ENCODE measurements around the gene STC2. TPM values are rescaled to one million over a fixed set of nuclear protein-coding genes. Genes with fewer than 3 reads are reported as not detected.
A peak's percentile ranks its signal among the peaks of the same experiment; 100 is the strongest.

STC2 gene
- total RNA-seq, 3 donors from 2014 or later: 12.8 to 502 (median 347) TPM

GRCh38 chr5:173308226-173308625, 20.0 kb downstream of the STC2 start:
- intact Hi-C loops (cut with DNase I; ENCODE audit: low total_unique reads): no loop called here
- DNase-seq (ENCODE audit: low spot score in 2 of 2): no peak
- no peaks in the 10 kb centered on the region for H3K4me1 ChIP-seq
- H3K27me3 ChIP-seq: no peaks in the 10 kb centered on the region
- no peaks in the 10 kb centered on the region for H3K36me3 ChIP-seq
- TF ChIP-seq POLR2A (IDR thresholded peaks at IDR 0.05): no peak
- TF ChIP-seq POLR2AphosphoS5 (IDR thresholded peaks at IDR 0.05): no peak
- TF ChIP-seq, protein P1, sequence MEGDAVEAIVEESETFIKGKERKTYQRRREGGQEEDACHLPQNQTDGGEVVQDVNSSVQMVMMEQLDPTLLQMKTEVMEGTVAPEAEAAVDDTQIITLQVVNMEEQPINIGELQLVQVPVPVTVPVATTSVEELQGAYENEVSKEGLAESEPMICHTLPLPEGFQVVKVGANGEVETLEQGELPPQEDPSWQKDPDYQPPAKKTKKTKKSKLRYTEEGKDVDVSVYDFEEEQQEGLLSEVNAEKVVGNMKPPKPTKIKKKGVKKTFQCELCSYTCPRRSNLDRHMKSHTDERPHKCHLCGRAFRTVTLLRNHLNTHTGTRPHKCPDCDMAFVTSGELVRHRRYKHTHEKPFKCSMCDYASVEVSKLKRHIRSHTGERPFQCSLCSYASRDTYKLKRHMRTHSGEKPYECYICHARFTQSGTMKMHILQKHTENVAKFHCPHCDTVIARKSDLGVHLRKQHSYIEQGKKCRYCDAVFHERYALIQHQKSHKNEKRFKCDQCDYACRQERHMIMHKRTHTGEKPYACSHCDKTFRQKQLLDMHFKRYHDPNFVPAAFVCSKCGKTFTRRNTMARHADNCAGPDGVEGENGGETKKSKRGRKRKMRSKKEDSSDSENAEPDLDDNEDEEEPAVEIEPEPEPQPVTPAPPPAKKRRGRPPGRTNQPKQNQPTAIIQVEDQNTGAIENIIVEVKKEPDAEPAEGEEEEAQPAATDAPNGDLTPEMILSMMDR (IDR thresholded peaks at IDR 0.05): no peak
- H3K9me3 ChIP-seq: peaks cover 0 to 5% of the 10 kb centered on the region in 2 donors
- no peak overlapping the region for H3K4me3 ChIP-seq
- H3K27ac ChIP-seq: no peak overlapping the region

GRCh38 chr5:173307695-173308094, 20.5 kb downstream of the STC2 start:
- intact Hi-C loops (cut with DNase I; ENCODE audit: low total_unique reads): no loop called here
- Histone ChIP-seq H3K27ac (no peak overlapping the region), H3K27me3 (no peaks in the 10 kb centered on the region), H3K4me1 (no peaks in the 10 kb centered on the region), H3K36me3 (no peaks in the 10 kb centered on the region), H3K9me3 (peaks cover 0 to 5% of the 10 kb centered on the region in 2 donors), H3K4me3 (no peak overlapping the region)
- DNase-seq (ENCODE audit: low spot score in 2 of 2): no peak
- TF ChIP-seq POLR2AphosphoS5 (IDR thresholded peaks at IDR 0.05) (no peak), POLR2A (IDR thresholded peaks at IDR 0.05) (no peak)
- TF ChIP-seq, protein P1 (IDR thresholded peaks at IDR 0.05): no peak

GRCh38 chr5:173306695-173307094, 21.5 kb downstream of the STC2 start:
- Histone ChIP-seq H3K36me3 (no peaks in the 10 kb centered on the region), H3K27ac (no peak overlapping the region), H3K4me3 (no peak overlapping the region), H3K27me3 (no peaks in the 10 kb centered on the region), H3K9me3 (peaks cover 0 to 5% of the 10 kb centered on the region in 2 donors), H3K4me1 (no peaks in the 10 kb centered on the region)
- DNase-seq (ENCODE audit: low spot score in 2 of 2): no peak
- TF ChIP-seq, protein P1 (IDR thresholded peaks at IDR 0.05): no peak
- no peak for TF ChIP-seq POLR2A (IDR thresholded peaks at IDR 0.05)
- TF ChIP-seq POLR2AphosphoS5 (IDR thresholded peaks at IDR 0.05): no peak
- intact Hi-C loops (cut with DNase I; ENCODE audit: low total_unique reads): no loop called here

GRCh38 chr5:173304591-173304988, 23.6 kb downstream of the STC2 start:
- no peak for DNase-seq (ENCODE audit: low spot score in 2 of 2)
- Histone ChIP-seq H3K27me3 (no peaks in the 10 kb centered on the region), H3K9me3 (peaks cover 0 to 5% of the 10 kb centered on the region in 2 donors), H3K36me3 (no peaks in the 10 kb centered on the region), H3K4me3 (no peak overlapping the region), H3K4me1 (no peaks in the 10 kb centered on the region), H3K27ac (no peak overlapping the region)
- intact Hi-C loops (cut with DNase I; ENCODE audit: low total_unique reads): no loop called here
- TF ChIP-seq, protein P1 (IDR thresholded peaks at IDR 0.05): no peak
- no peak for TF ChIP-seq POLR2AphosphoS5 (IDR thresholded peaks at IDR 0.05)

DNA sequence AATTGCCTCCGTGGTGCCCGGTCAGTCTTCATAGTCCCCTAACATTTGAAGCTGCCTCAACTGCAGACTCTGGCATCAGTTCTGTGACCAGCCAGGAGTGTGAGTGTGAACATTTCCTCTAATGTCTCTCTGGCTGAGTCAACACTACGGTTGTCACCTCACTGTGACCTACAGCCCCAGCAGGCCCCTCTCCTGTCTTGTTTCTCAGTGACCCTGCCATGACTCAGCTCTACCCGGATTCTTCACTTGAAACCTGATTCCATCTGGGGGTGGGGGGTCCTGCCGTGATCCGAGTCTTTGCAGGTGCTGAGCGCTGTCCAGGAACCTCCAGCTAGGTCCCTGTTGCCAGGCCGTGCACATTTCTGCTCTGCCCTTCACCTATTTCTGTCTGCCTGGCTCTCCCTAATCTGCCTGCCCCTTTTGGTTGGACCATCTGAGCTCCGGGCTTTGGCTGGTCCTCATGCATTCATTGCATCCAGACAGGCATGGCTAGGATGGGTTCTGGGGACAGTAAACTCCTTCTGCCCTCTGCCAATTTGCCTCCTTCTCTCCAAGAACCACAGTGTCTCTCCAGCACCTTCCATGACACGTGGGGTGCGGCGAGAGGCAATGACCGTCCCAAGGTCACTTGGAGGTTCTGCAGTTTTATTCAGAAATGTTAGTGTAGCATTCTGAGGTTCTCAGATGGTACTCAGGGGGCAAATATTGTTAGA, 24.2 kb downstream of the STC2 start:
- no peak for DNase-seq (ENCODE audit: low spot score in 2 of 2)
- Histone ChIP-seq H3K36me3 (no peaks in the 10 kb centered on the region), H3K27ac (peak overlapping the region in 1 of 2 donors; percentile 20), H3K4me3 (no peak overlapping the region), H3K27me3 (no peaks in the 10 kb centered on the region), H3K4me1 (no peaks in the 10 kb centered on the region), H3K9me3 (peaks cover 0 to 5% of the 10 kb centered on the region in 2 donors)
- intact Hi-C loops (cut with DNase I; ENCODE audit: low total_unique reads): no loop called here
- no peak for TF ChIP-seq POLR2AphosphoS5 (IDR thresholded peaks at IDR 0.05)
- no peak for TF ChIP-seq POLR2A (IDR thresholded peaks at IDR 0.05)
- TF ChIP-seq, protein P1 (IDR thresholded peaks at IDR 0.05): no peak
